Neural progenitor cell (in vitro differentiated cells): ENCODE data around the gene MYO7B.

ENCODE experiments used
- CTCF ChIP-seq: fragments of 200-600 bp; sonication (generic); IDR thresholded peaks from 2 replicates; pipeline ENCODE4 v1.5.1; 2017; ENCODE audit warnings: antibody characterized with exemption, mild to moderate bottlenecking
- EZH2 ChIP-seq: fragments of 200-600 bp; sonication (generic); IDR thresholded peaks from 2 replicates; pipeline ENCODE4 v1.6.1; 2017; ENCODE audit warnings: antibody characterized with exemption, mild to moderate bottlenecking, moderate library complexity

GRCh38 chr2:127573298-127573697 lies 37.8 kb downstream of the MYO7B start:
- TF ChIP-seq EZH2 (no peak), CTCF (no peak)
